Measurements from ENCODE around the gene NHS. TPM values are rescaled to one million over a fixed set of nuclear protein-coding genes. Genes with fewer than 3 reads are reported as not detected.

The NHS gene
- total RNA-seq, 1 donor from 2014 or later: 12.1 TPM

DNA sequence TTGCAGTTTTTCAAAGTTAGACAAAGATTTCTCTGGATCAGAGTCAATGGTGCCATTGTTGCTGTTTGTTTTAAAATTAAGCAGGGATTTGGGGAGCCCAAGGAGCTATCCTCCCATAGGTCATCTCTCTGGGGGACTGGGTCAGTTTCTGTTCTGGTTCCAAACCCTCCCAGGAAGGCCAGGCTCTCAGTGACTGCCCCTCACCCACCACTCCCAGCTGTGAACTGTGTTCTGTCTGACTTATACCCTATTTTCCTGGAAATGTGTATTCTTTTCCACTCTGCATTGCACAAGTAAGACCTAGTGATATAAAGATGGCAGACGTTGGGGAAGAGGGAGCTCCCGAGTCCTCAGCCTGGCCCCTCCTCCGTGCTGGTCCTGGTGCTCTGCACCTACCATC is 65.8 kb downstream of the NHS start:
- no peak overlapping the region for H2AFZ ChIP-seq (replicated peaks)
- no peak for TF ChIP-seq EZH2 (IDR thresholded peaks at IDR 0.05)
- TF ChIP-seq, protein P1, sequence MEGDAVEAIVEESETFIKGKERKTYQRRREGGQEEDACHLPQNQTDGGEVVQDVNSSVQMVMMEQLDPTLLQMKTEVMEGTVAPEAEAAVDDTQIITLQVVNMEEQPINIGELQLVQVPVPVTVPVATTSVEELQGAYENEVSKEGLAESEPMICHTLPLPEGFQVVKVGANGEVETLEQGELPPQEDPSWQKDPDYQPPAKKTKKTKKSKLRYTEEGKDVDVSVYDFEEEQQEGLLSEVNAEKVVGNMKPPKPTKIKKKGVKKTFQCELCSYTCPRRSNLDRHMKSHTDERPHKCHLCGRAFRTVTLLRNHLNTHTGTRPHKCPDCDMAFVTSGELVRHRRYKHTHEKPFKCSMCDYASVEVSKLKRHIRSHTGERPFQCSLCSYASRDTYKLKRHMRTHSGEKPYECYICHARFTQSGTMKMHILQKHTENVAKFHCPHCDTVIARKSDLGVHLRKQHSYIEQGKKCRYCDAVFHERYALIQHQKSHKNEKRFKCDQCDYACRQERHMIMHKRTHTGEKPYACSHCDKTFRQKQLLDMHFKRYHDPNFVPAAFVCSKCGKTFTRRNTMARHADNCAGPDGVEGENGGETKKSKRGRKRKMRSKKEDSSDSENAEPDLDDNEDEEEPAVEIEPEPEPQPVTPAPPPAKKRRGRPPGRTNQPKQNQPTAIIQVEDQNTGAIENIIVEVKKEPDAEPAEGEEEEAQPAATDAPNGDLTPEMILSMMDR (IDR thresholded peaks at IDR 0.05): no peak
- no peak for TF ChIP-seq EZH2phosphoT487 (IDR thresholded peaks at IDR 0.05)
- H3K4me3 Mint-ChIP-seq: no peak overlapping the region
- H3K4me1 ChIP-seq: peaks cover 4% of the 10 kb centered on the region
- no peak overlapping the region for H3K4me2 ChIP-seq
- H3K4me1 Mint-ChIP-seq: peaks cover 18% of the 10 kb centered on the region
- no peaks in the 10 kb centered on the region for H3K79me2 ChIP-seq (ENCODE audit: low read depth)
- no peaks in the 10 kb centered on the region for H3K27me3 ChIP-seq
- H3K27me3 Mint-ChIP-seq (ENCODE audit: insufficient read depth, low read depth): peaks cover 3% of the 10 kb centered on the region
- H3K9ac ChIP-seq: no peak overlapping the region
- no peak for DNase-seq (ENCODE audit: low spot score)
- H3F3A ChIP-seq (ENCODE audit: low read depth): peaks cover 7% of the 10 kb centered on the region
- H3K9me3 Mint-ChIP-seq: no peaks in the 10 kb centered on the region
- H3K36me3 Mint-ChIP-seq: no peaks in the 10 kb centered on the region
- H3K27ac ChIP-seq: no peak overlapping the region
- H3K4me3 ChIP-seq: no peak overlapping the region
- no peaks in the 10 kb centered on the region for H3K36me3 ChIP-seq
- H3K9me3 ChIP-seq (ENCODE audit: low read depth): no peaks in the 10 kb centered on the region
- H4K20me1 ChIP-seq (ENCODE audit: low read depth): no peaks in the 10 kb centered on the region
- no peak overlapping the region for H3K27ac Mint-ChIP-seq

DNA sequence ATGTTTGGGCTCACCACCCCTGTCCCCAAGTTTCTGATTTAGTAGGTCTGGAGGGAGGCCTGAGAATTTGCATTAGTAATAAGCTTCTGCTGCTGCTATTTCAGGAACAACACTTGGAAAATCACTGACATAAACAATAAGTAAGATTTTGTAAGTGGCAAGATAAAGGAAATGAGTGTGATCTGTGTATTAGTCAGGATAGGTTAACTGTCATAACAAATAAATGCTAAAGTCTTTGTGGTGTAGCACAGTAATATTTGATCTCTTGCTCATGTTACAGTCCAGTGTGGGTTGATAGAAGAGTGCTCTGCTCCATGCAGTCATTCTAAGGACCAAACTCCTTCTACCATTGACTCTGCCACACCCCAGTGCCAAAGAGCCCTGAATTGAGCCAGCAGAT is 67.0 kb downstream of the NHS start:
- Mint-ChIP-seq H3K27me3 (ENCODE audit: insufficient read depth, low read depth) (peaks cover 5% of the 10 kb centered on the region), H3K27ac (no peak overlapping the region), H3K9me3 (no peaks in the 10 kb centered on the region), H3K4me3 (no peak overlapping the region), H3K36me3 (no peaks in the 10 kb centered on the region), H3K4me1 (peaks cover 13% of the 10 kb centered on the region)
- H3K27me3 ChIP-seq: no peaks in the 10 kb centered on the region
- H3K4me2 ChIP-seq: no peak overlapping the region
- H3K4me1 ChIP-seq: no peaks in the 10 kb centered on the region
- TF ChIP-seq, protein P1 (IDR thresholded peaks at IDR 0.05): no peak
- TF ChIP-seq EZH2 (IDR thresholded peaks at IDR 0.05) (no peak), EZH2phosphoT487 (IDR thresholded peaks at IDR 0.05) (no peak)
- no peak overlapping the region for H3K9ac ChIP-seq
- no peaks in the 10 kb centered on the region for H4K20me1 ChIP-seq (ENCODE audit: low read depth)
- H2AFZ ChIP-seq (replicated peaks): no peak overlapping the region
- no peak for DNase-seq (ENCODE audit: low spot score)
- no peaks in the 10 kb centered on the region for H3K79me2 ChIP-seq (ENCODE audit: low read depth)
- H3K27ac ChIP-seq: no peak overlapping the region
- no peaks in the 10 kb centered on the region for H3F3A ChIP-seq (ENCODE audit: low read depth)
- H3K9me3 ChIP-seq (ENCODE audit: low read depth): no peaks in the 10 kb centered on the region
- H3K36me3 ChIP-seq: no peaks in the 10 kb centered on the region
- no peak overlapping the region for H3K4me3 ChIP-seq

DNA sequence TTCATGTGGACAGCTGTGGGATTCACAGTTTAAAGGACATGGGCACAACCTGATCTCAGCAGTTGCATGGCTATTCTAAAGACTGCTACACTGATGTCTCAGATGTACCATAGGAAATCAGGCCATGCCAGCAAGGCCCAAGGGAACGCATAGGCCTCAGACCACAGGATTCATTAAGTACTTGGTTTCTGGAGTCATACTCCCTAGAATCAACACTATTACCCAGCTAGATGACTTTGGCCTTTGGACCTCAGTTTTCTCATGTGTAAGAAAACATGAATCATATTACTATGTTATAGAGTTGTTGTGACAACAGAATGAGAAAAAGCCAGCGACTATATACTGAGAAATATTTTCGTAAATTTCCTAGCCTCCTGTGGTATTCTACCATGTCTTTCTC is 67.9 kb downstream of the NHS start:
- Histone ChIP-seq H3K79me2 (ENCODE audit: low read depth) (no peaks in the 10 kb centered on the region), H3K36me3 (no peaks in the 10 kb centered on the region), H3K27me3 (no peaks in the 10 kb centered on the region), H4K20me1 (ENCODE audit: low read depth) (no peaks in the 10 kb centered on the region), H3K9ac (no peak overlapping the region), H3K4me1 (peaks cover under 1% of the 10 kb centered on the region), H3K27ac (no peak overlapping the region), H3K4me3 (no peak overlapping the region), H3F3A (ENCODE audit: low read depth) (no peaks in the 10 kb centered on the region), H3K4me2 (no peak overlapping the region), H2AFZ (replicated peaks) (no peak overlapping the region), H3K9me3 (ENCODE audit: low read depth) (no peaks in the 10 kb centered on the region)
- Mint-ChIP-seq H3K27me3 (ENCODE audit: insufficient read depth, low read depth) (peaks cover 5% of the 10 kb centered on the region), H3K27ac (no peak overlapping the region), H3K4me3 (no peak overlapping the region), H3K36me3 (no peaks in the 10 kb centered on the region), H3K9me3 (no peaks in the 10 kb centered on the region), H3K4me1 (peaks cover 14% of the 10 kb centered on the region)
- TF ChIP-seq, protein P1 (IDR thresholded peaks at IDR 0.05): no peak
- TF ChIP-seq EZH2 (IDR thresholded peaks at IDR 0.05) (no peak), EZH2phosphoT487 (IDR thresholded peaks at IDR 0.05) (no peak)
- no peak for DNase-seq (ENCODE audit: low spot score)

All from neural progenitor cell (in vitro differentiated cells).